Adipocyte (in vitro differentiated cells): ENCODE data around the gene BCAR3.

Source experiments
- DNase-seq: peaks from one replicate; pipeline ENCODE4 v3.0.0-alpha.2; 2015; ENCODE audit warnings: low read depth
- H3K27me3 ChIP-seq: replicated peaks from 2 replicates; pipeline ENCODE4 v1.7.0; 2013; ENCODE audit warnings: mild to moderate bottlenecking, low read length, moderate library complexity; ENCODE audit not compliant: control insufficient read depth, insufficient read depth
- H3K36me3 ChIP-seq: 2 replicates; pipeline ENCODE4 v1.7.0; 2013; ENCODE audit warnings: low read length, mild to moderate bottlenecking, moderate library complexity; ENCODE audit not compliant: control insufficient read depth, insufficient read depth, severe bottlenecking
- H3K4me1 ChIP-seq: 2 replicates; pipeline ENCODE4 v1.7.0; 2013; ENCODE audit warnings: mild to moderate bottlenecking, low read length, moderate library complexity; ENCODE audit not compliant: control insufficient read depth, insufficient read depth
- H3K4me3 ChIP-seq: 2 replicates; pipeline ENCODE4 v1.7.0; 2013; ENCODE audit warnings: mild to moderate bottlenecking, low read length, moderate library complexity
- H3K9ac ChIP-seq: 2 replicates; pipeline ENCODE4 v1.7.0; 2013; ENCODE audit warnings: mild to moderate bottlenecking, low read length, moderate library complexity
- H3K9me3 ChIP-seq: 2 replicates; pipeline ENCODE4 v1.7.0; 2013; ENCODE audit warnings: mild to moderate bottlenecking, low read length, moderate library complexity; ENCODE audit not compliant: control insufficient read depth

Gene BCAR3

DNA sequence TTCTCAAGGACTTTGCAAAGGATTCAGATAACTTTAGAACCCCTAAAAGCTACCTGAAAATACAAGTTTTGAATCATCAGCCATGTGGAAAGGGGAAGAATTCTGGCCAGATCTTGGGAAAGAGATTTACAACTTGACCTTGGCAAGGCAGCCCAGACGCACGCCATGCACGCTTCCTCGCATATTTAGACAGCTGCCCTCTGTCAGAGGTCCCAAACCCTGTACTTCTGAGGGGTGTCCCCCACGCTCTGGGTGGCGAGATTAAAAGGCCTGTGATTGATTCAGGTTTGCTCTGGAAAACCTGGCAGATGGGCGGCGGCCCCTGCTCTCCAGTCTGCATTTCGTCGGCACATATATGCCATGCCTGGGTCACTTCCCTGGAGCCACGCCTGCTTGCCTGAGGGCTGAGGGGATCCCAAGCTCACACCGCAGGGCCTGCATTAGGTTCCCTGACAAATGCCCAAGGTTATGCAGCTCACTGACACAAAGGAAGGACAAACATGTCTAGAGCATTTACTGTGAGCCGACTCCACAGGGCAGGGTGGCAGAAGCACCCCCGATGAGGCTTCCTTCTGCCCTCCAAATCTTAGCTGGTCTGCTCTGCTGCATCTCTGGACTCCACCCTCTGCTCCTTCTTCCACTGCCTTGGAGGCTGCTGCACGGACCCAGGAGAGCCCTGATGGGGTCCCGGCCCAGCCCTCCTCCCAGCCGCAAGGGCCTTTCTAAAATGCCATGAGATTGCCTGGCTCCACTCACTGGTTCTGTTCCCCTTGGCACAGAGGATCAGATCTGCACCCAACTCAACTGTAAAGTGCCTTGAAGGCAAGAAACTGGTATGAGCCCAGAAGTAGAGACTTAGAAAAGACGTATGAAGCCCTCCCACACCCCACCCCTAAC lies 103.9 kb downstream of the BCAR3 start:
- H3K27me3 ChIP-seq = no peaks in the 10 kb centered on the region
- H3K36me3 ChIP-seq = peaks cover 88% of the 10 kb centered on the region
- no peak overlapping the region for H3K9ac ChIP-seq
- H3K9me3 ChIP-seq = no peaks in the 10 kb centered on the region
- H3K4me3 ChIP-seq = no peak overlapping the region
- H3K4me1 ChIP-seq = peaks cover 24% of the 10 kb centered on the region
- DNase-seq = no peak

DNA sequence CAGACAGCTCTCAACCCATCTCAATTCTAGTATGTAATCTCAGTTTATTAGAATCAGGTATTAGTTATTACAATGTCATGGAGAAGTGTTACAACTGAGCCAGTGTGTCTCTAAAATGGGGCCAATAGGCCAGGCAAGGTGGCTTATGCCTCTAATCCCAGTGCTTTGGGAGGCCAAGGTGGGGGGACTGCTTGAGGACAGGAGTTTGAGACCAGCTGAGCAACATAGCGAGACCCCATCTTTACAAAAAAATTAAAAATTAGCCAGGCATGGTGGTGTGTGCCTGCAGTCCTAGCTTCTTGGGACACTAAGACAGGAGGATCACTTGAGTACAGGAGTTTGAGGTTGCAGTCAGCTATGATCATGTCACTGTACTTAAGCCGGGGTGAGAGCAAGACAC lies 104.9 kb downstream of the BCAR3 start:
- Histone ChIP-seq H3K36me3 (peaks cover 88% of the 10 kb centered on the region), H3K9ac (peak overlapping the region; percentile 30), H3K4me3 (no peak overlapping the region), H3K27me3 (no peaks in the 10 kb centered on the region), H3K4me1 (peaks cover 24% of the 10 kb centered on the region), H3K9me3 (no peaks in the 10 kb centered on the region)
- DNase-seq = no peak

DNA sequence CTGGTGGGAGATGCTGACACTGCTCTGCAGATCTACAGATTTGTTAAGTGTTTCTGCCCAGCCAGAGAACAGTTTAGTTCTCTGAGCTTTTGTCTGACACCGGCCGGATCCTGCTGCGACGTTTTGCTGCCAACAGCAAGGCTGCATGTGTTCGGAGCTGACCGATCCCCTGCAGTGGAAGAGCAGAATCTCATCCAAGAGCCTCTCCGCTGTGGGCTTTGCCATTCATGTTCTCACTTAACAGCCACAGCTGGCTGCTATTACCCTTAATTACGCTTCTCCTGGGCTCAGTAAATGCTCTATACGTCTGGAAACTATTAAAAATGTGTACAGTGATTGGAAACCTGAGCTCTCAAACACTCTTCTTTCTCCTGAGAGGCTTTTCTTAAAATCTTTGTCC lies 105.3 kb downstream of the BCAR3 start:
- Histone ChIP-seq H3K4me3 (no peak overlapping the region), H3K4me1 (peaks cover 24% of the 10 kb centered on the region), H3K36me3 (peaks cover 88% of the 10 kb centered on the region), H3K9ac (peak overlapping the region; percentile 30), H3K9me3 (no peaks in the 10 kb centered on the region), H3K27me3 (no peaks in the 10 kb centered on the region)
- DNase-seq = peak; percentile 73

DNA sequence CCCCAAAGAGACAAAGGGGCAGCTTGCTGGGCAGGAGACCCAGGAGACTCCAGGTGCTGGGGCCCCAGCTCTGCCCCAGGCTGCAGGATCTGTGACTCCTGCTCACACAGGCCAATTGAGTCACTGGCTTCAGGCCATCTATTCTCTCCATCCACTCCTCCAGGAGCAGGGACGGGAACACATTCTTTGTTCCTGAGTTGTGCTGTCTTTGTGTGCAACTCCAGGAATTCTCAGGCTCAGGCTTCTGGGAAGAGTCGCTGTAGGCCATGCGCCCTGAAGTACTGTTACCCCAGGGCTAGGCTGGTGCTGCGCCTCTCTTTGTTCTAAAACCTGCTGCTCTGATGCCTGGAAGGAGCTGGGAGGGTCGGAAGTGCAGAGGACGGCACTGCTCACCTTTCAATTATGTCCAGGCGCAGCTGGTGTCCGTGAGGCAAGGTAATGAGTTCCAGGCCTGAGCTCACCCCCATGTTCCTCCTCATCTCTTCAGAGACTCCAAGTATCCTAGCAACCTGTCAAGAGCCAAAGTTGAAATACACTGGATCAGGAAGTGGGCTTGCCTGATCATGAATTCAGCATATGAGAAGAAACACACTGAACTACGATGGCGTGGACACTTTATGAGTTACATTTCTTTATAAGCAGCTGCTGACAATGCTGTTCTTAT lies 105.9 kb downstream of the BCAR3 start:
- no peak overlapping the region for H3K4me3 ChIP-seq
- peak overlapping the region; percentile 30 for H3K9ac ChIP-seq
- H3K9me3 ChIP-seq = no peaks in the 10 kb centered on the region
- peaks cover 86% of the 10 kb centered on the region for H3K36me3 ChIP-seq
- no peak for DNase-seq
- peaks cover 24% of the 10 kb centered on the region for H3K4me1 ChIP-seq
- H3K27me3 ChIP-seq = no peaks in the 10 kb centered on the region

DNA sequence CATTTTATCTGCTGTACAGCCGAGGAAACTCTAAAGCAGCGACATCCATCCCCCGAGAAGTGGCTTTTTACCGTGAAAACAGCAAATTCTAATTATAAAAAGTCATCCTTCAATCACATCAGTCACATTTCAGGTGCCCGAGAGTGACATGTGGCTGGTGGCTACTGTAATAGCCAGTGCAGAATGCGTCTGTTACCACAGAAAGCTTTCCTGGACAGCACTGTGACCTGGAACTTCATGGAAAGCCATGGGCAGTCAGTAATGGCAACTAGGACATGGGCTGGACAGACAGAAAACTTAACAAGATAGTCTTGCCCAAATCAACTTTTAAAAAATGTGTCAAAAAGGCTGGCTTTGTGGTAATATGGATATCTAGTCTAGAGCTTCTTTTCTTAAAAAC lies 106.6 kb downstream of the BCAR3 start:
- Histone ChIP-seq H3K4me3 (no peak overlapping the region), H3K27me3 (no peaks in the 10 kb centered on the region), H3K9ac (no peak overlapping the region), H3K36me3 (peaks cover 85% of the 10 kb centered on the region), H3K9me3 (no peaks in the 10 kb centered on the region), H3K4me1 (peaks cover 19% of the 10 kb centered on the region)
- DNase-seq = no peak

DNA sequence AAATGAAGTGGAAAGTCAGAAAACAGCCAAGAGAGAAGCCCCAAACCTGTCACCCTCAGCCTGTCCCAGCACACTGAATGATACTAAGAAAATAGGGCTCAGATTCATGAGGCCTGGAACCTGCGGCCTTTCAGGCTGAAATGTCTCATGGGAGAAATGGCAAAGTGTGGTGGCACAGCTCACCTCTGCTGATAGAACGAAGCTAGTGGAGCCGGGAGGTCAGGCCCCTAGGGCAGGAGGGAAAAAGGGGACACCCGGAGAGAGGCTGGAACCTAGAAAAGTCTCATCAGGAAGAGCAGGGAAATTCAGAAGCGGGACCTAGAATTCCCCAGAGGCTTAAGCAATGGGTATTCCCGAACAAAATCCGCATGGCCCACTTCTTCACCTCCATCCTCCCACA lies 107.1 kb downstream of the BCAR3 start:
- H3K4me3 ChIP-seq = no peak overlapping the region
- no peaks in the 10 kb centered on the region for H3K9me3 ChIP-seq
- H3K27me3 ChIP-seq = no peaks in the 10 kb centered on the region
- H3K4me1 ChIP-seq = peaks cover 14% of the 10 kb centered on the region
- no peak overlapping the region for H3K9ac ChIP-seq
- DNase-seq = no peak
- peaks cover 87% of the 10 kb centered on the region for H3K36me3 ChIP-seq

DNA sequence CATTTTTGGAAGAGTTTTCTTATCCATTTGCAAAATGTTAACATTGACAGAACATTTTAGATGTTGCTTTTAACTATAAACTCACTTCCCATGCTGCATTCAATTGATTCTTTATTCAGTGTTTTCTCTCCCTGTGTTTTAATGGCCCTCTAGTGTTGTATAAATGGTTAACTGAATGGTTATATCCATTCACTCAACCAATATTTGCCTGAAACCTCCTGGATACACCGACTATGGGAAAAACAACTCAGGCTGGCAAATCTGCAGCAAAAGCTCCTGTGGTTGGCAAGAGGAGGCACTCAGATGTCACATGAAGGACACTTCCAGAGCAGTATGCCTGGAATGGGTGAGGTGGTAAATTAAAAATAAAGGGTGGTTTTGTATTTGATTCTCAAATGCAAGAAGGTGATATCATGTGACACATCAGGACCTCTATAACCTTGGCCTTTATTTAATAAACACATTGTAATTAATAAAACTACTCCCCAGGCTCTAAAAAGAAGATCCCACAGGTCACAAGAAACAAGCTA lies 107.6 kb downstream of the BCAR3 start:
- H3K27me3 ChIP-seq = no peaks in the 10 kb centered on the region
- peaks cover 11% of the 10 kb centered on the region for H3K4me1 ChIP-seq
- H3K4me3 ChIP-seq = no peak overlapping the region
- no peaks in the 10 kb centered on the region for H3K9me3 ChIP-seq
- no peak for DNase-seq
- H3K9ac ChIP-seq = no peak overlapping the region
- peaks cover 87% of the 10 kb centered on the region for H3K36me3 ChIP-seq

DNA sequence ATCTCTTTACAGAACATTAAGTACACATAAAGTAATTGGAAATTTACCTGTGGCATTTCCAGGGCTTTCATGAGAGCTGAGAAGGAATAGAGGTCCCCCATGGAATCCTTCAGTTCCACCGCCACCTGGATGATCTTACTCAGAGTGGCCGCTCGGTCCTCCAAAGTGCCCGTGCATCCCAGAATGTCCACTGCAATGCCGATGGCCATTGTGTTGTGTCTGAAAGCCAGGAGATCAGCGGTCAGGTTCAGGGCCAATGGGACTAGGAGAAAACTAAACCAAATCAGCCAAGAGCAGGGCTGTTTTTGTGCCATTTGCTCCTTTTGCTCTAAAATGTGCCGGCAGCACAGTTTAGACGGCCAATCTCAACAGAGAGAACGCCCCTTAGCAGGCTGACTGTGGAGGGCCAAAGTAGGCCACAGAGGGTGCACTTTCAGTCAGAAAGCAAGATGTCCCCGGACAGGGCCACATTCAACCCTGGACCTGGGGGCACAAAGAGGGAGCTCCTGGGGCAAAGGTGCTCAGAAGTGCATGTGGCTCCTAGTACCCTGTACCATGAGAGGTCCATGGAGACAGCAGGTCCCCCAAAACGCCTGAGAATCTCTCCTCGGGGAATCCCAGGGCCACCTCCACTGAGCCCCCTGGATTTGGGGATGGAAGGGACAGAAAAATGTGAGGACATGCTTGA lies 109.9 kb downstream of the BCAR3 start:
- no peak for DNase-seq
- H3K27me3 ChIP-seq = no peaks in the 10 kb centered on the region
- H3K9ac ChIP-seq = no peak overlapping the region
- peaks cover 20% of the 10 kb centered on the region for H3K4me1 ChIP-seq
- no peaks in the 10 kb centered on the region for H3K9me3 ChIP-seq
- peaks cover 91% of the 10 kb centered on the region for H3K36me3 ChIP-seq
- H3K4me3 ChIP-seq = no peak overlapping the region

DNA sequence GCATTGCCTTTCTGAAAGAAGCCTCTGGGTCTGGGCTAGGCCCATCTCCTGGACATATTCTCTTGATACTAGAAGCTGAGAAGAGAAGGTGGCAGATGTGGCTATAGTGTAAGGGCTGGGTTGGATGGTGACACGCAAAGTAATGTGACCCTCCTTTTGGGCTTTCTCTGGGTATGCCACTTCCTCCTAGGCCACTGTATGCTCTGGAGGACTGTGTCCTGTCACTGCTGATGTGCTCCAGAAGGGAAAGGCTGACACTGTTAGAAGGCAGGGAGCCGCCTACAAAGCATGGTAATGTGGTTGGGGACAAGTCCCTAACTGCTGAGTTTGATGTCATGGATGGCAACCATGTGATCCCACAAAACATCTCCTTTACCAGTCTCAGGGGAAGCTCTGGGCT lies 112.1 kb downstream of the BCAR3 start:
- DNase-seq = no peak
- Histone ChIP-seq H3K9ac (no peak overlapping the region), H3K4me1 (peaks cover 24% of the 10 kb centered on the region), H3K36me3 (peaks cover 92% of the 10 kb centered on the region), H3K4me3 (no peak overlapping the region), H3K27me3 (no peaks in the 10 kb centered on the region), H3K9me3 (no peaks in the 10 kb centered on the region)

DNA sequence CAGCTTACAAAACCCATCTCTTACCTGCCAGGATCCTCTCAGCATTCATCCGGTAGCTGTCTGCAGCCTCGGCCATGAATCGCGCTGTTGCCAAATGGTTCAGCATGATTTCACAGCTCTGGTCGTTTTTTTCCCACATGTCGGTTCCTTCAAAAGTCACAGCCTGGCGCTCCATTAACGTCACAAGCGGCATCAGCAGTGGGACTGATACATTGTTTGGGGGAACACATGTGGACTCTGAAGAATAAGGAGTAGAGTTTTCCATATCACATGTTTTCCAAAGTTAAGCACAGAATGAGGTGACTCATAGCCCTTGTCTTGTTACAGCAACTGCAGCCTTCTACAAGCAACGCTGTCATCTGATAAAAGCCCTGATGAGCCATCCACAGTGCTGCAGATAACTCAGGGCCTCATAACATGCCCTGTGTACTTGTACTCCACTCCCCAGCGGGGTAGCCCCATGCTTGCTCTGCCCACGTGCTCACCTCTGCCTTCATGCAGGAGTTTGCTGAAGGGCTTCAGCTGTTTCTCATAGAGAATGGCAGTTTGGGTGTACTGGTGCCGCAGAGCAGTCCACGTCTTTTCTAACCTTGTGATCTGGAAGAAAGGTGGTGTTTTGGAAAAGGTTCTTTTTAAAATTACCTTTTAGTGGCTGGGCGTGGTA lies 114.2 kb downstream of the BCAR3 start:
- H3K27me3 ChIP-seq = no peaks in the 10 kb centered on the region
- DNase-seq = peak; percentile 70
- peaks cover 85% of the 10 kb centered on the region for H3K36me3 ChIP-seq
- no peaks in the 10 kb centered on the region for H3K9me3 ChIP-seq
- H3K4me3 ChIP-seq = no peak overlapping the region
- peaks cover 24% of the 10 kb centered on the region for H3K4me1 ChIP-seq
- H3K9ac ChIP-seq = no peak overlapping the region

DNA sequence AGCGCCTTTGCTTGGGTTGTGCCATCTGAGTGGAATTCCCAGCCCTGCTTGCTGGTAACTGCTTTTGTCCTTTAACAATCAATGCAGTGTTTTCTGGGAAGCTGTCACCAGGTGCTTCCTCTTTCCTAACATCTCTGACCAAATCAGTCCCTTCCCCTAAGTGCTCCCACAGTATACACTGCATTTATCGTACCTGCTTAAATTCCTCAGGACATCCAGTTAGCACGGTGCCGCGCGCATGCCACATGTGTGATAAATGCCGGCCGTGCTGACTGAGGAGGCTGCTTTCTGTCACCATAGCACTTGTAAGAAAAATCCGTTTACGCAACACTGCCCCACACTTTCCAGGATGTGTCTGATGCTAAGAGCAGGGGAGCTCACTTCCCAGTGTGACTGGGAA lies 115.4 kb downstream of the BCAR3 start:
- no peak for DNase-seq
- no peak overlapping the region for H3K4me3 ChIP-seq
- no peaks in the 10 kb centered on the region for H3K9me3 ChIP-seq
- H3K36me3 ChIP-seq = peaks cover 83% of the 10 kb centered on the region
- H3K27me3 ChIP-seq = no peaks in the 10 kb centered on the region
- H3K4me1 ChIP-seq = peaks cover 24% of the 10 kb centered on the region
- no peak overlapping the region for H3K9ac ChIP-seq
